Smooth muscle cell (in vitro differentiated cells): ENCODE data around the gene PIAS2. TPM values are rescaled to one million over a fixed set of nuclear protein-coding genes. Genes with fewer than 3 reads are reported as not detected.

Source experiments
- DNase-seq: peaks from one replicate; lab custom pipeline; 2025; ENCODE audit not compliant: unreplicated experiment; lab: John Stamatoyannopoulos, UW
- H2AFZ ChIP-seq: fragments of 200-600 bp; sonication (generic); 2 replicates; pipeline ENCODE4 v1.6.0; 2016; ENCODE audit warnings: antibody characterized with exemption, low read depth, mild to moderate bottlenecking
- H3F3A ChIP-seq: fragments of 200-600 bp; sonication (generic); 2 replicates; pipeline ENCODE4 v1.6.0; 2017; ENCODE audit warnings: antibody characterized with exemption, low read depth
- H3K27ac ChIP-seq: fragments of 200-600 bp; sonication (generic); 2 replicates; pipeline ENCODE4 v1.5.1; 2016; ENCODE audit warnings: low read depth, mild to moderate bottlenecking
- H3K27me3 ChIP-seq: fragments of 200-600 bp; sonication (generic); 2 replicates; pipeline ENCODE4 v1.6.1; 2016; ENCODE audit warnings: low read depth, mild to moderate bottlenecking
- H3K36me3 ChIP-seq: fragments of 200-600 bp; sonication (generic); 2 replicates; pipeline ENCODE4 v1.5.1; 2016; ENCODE audit warnings: low read depth
- H3K4me1 ChIP-seq: fragments of 200-600 bp; sonication (generic); 2 replicates; pipeline ENCODE4 v1.5.1; 2016; ENCODE audit warnings: low read depth
- H3K4me2 ChIP-seq: fragments of 200-600 bp; sonication (generic); 2 replicates; pipeline ENCODE4 v1.6.0; 2016; ENCODE audit warnings: mild to moderate bottlenecking
- H3K4me3 ChIP-seq: fragments of 200-600 bp; sonication (generic); 2 replicates; pipeline ENCODE4 v1.5.1; 2016; ENCODE audit warnings: mild to moderate bottlenecking
- H3K79me2 ChIP-seq: fragments of 200-600 bp; sonication (generic); 2 replicates; pipeline ENCODE4 v1.6.0; 2016; ENCODE audit warnings: low read depth, mild to moderate bottlenecking
- H3K9ac ChIP-seq: fragments of 200-600 bp; sonication (generic); 2 replicates; pipeline ENCODE4 v1.6.0; 2016; ENCODE audit warnings: low read depth
- H3K9me3 ChIP-seq: fragments of 200-600 bp; sonication (generic); replicated peaks from 2 replicates; pipeline ENCODE4 v1.5.1; 2016; ENCODE audit warnings: low read depth
- H4K20me1 ChIP-seq: fragments of 200-600 bp; sonication (generic); 2 replicates; pipeline ENCODE4 v1.6.0; 2016; ENCODE audit warnings: low read depth
- CTCF ChIP-seq: fragments of 200-600 bp; sonication (generic); IDR thresholded peaks from 2 replicates; pipeline ENCODE4 v1.5.1; 2017; ENCODE audit warnings: borderline replicate concordance, mild to moderate bottlenecking, antibody characterized with exemption; ENCODE audit not compliant: insufficient read depth, poor library complexity, severe bottlenecking
- WGBS: methylation state at CpG from one replicate; pipeline ENCODE4 v1.1.7; 2016; ENCODE audit warnings: low lambda C conversion rate; 5-methylcytosine and 5-hydroxymethylcytosine counted together
- polyA plus RNA-seq: library from polyadenylated mRNA; unstranded; fragments of >200 nt; fragmentation: Nextera tagmentation; extraction: Ambion mirVana; gene quantifications from 2 replicates; pipeline ENCODE4 v1.2.1, GENCODE V29; 2016
- total RNA-seq: library from RNA; depleted of rRNA; stranded (reverse); fragments of >200 nt; gene quantifications from 2 replicates; pipeline ENCODE4 v1.2.3, GENCODE V29; 2014

Gene PIAS2
- total and polyA plus RNA-seq, 2 experiments from 2014 or later = 15.7 to 26.6 TPM

DNA sequence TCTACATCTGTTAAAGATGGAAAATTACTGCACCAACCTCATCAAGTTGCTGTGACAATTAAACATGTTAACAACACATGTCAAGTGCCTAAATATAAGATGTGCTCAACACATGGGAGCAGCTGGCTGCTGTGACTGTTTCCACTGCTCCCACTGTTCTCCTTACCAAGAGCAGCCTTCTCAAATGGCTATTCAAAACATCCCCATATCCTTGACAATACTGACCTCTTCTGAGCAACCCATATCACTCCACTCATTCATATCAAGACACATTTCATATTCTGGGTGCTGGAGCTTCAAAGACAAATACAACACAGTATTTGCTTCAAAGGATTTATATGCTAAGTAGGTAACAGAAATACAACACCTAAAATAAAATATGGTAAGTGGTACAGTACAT, 60.3 kb downstream of the PIAS2 start:
- Histone ChIP-seq H3F3A (no peaks in the 10 kb centered on the region), H3K36me3 (no peaks in the 10 kb centered on the region), H3K9me3 (no peaks in the 10 kb centered on the region), H3K27me3 (no peaks in the 10 kb centered on the region), H3K9ac (no peak overlapping the region), H3K4me1 (no peaks in the 10 kb centered on the region), H2AFZ (no peak overlapping the region), H3K4me3 (no peak overlapping the region), H3K4me2 (no peak overlapping the region), H3K27ac (no peak overlapping the region), H4K20me1 (peaks cover 24% of the 10 kb centered on the region), H3K79me2 (no peaks in the 10 kb centered on the region)
- no peak for TF ChIP-seq CTCF
- DNase-seq = no peak

DNA sequence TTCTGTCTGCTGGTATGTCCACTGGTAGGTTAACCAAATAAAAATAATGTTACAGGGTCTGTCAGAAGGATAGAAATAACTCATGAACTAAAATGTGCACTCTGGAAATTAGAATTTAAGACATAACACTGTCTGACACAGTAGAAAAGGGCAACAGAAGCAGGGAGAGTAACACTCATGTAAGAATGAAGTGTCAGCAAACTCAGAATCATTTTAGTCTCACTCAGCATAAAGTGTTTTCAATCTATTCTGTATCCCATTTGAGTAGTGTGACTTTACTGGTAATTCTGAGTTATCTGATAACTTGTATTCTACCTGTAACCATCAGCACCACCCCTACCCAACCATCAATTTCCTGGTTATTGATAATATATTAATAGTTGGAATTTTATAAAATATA, 68.3 kb downstream of the PIAS2 start:
- Histone ChIP-seq H3K36me3 (no peaks in the 10 kb centered on the region), H3K79me2 (no peaks in the 10 kb centered on the region), H3K4me1 (no peaks in the 10 kb centered on the region), H3K4me3 (no peak overlapping the region), H3K4me2 (no peak overlapping the region), H4K20me1 (peaks cover 10% of the 10 kb centered on the region), H3K9ac (no peak overlapping the region), H3K27ac (no peak overlapping the region), H3K9me3 (no peaks in the 10 kb centered on the region), H2AFZ (no peak overlapping the region), H3K27me3 (no peaks in the 10 kb centered on the region), H3F3A (no peaks in the 10 kb centered on the region)
- no peak for TF ChIP-seq CTCF
- no peak for DNase-seq

DNA sequence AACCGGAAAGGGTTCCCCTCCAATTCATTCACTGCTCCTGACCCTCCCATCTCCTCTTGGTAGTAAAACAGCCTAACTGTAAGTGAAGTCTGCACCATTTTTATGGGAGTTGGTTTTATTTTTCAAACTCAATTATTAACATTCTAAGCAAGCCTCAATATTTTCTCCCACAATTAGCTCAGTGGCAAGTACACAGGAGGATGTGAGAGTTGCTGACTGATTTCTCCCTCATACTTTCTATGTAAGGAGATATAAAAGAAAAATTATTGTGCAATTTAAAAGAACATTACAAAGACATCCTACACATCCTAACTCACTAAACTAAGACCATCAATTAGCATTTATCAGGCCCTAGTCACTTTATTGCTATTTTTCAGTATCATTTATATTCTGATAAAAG, 73.9 kb downstream of the PIAS2 start:
- Histone ChIP-seq H2AFZ (no peak overlapping the region), H3K36me3 (no peaks in the 10 kb centered on the region), H3K27me3 (no peaks in the 10 kb centered on the region), H3K27ac (no peak overlapping the region), H3F3A (no peaks in the 10 kb centered on the region), H3K79me2 (no peaks in the 10 kb centered on the region), H3K9ac (no peak overlapping the region), H3K4me1 (no peaks in the 10 kb centered on the region), H3K9me3 (no peaks in the 10 kb centered on the region), H3K4me3 (no peak overlapping the region), H4K20me1 (peaks cover 5% of the 10 kb centered on the region), H3K4me2 (no peak overlapping the region)
- TF ChIP-seq CTCF = no peak
- 100% methylated on average over 1 of the region's 1 CpG for WGBS
- no peak for DNase-seq

DNA sequence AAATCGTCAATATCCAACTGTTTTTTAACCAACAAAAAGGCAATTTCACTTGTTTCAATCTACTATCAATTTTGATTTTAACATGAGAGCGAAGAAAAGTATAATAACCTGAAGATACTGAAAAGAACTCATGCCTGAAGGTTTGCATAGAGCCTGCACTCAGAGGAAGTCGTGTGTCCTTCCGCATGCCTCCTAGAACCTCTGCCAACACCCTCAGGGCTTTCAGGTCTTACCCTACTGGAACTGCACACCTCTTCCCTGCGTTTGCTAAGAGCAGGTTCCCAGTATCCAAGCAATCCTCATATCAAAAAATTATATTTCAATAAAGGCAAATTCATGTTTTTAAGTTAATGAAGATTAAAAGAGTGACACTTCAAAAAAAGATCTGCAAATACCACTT, 74.7 kb downstream of the PIAS2 start:
- TF ChIP-seq CTCF = no peak
- 87% methylated on average over 5 of the region's 5 CpGs for WGBS
- H3K9ac ChIP-seq = no peak overlapping the region

More for the DNA sequence above, 74.7 kb downstream of the PIAS2 start:
- Histone ChIP-seq H3K79me2 (no peaks in the 10 kb centered on the region), H4K20me1 (peaks cover 4% of the 10 kb centered on the region), H3K4me3 (no peak overlapping the region), H3K9me3 (no peaks in the 10 kb centered on the region), H3K4me1 (no peaks in the 10 kb centered on the region), H3K27ac (no peak overlapping the region), H2AFZ (no peak overlapping the region), H3K4me2 (no peak overlapping the region), H3F3A (no peaks in the 10 kb centered on the region), H3K27me3 (no peaks in the 10 kb centered on the region), H3K36me3 (no peaks in the 10 kb centered on the region)
- no peak for DNase-seq
